CD4-positive, alpha-beta T cell treated with Interleukin-10 for 1 hour (primary cell): ENCODE results near the gene DEPDC5.

Source experiments
- DNase-seq: peaks from one replicate; pipeline ENCODE4 v3.0.0-alpha.2; 2020

Gene DEPDC5

DNA sequence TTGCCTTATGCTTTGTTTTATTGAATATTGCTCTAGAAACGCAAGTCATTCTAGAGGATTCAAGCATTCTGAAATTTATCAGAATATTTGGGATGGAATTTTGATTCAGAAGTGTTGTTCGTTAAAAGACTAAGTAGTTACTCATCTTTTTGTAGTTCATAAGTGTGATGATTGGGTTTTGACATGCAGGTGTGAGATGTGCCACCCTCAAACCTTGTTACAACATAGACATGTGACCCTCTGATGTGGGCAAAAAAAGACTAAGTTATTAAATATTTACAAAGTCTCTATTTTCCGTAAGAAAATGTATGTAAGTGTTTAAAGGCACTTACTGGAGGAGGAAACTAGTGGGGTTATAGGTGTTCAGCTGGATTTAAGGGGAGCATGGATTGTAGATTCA, 199.4 kb downstream of the DEPDC5 start:
- no peak for DNase-seq

DNA sequence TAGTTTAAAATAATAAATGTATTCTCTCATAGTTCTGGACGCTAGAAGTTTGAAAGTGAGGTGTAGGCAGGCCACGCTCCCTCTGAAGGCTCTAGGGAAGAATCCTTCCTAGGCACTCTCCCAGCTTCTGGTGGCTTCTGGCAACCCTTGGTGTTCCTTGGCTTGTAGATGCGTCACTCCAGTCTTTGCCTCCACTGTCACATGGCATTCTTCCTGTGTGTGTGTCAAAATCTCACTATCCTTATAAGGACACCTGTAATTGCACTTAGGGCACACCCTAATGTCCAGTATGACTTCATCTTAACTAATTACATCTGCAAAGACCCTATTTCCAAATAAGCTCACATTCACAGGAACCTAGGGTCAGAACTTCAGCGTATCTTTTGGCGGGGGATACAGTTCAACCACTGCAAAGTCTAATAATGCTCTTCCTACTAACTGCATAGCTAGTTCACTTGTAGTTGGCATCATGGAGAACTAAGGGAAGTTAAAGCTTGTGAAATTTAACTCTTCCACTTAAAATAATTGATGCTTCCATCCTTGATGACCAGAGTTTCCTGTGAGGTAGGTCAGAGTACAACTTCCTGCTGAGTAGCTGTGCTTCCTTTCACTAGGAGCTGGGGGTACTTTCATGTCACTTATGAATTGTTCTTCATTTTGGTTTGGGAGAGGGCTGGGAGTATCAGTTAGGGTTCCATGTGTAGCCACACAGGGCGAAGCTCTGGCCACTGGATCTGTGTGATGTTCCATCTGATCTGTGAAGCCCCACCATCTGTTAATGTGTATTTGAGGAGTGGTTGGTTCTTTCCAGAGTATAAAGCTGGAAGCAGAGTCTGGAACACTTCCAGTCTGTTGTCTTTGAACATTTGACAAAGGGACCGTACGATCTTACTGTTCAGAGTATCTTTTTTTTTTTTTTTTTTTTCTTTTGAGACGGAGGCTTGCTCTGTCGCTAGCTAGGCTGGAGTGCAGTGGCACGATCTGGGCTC, 201.0 kb downstream of the DEPDC5 start:
- no peak for DNase-seq

DNA sequence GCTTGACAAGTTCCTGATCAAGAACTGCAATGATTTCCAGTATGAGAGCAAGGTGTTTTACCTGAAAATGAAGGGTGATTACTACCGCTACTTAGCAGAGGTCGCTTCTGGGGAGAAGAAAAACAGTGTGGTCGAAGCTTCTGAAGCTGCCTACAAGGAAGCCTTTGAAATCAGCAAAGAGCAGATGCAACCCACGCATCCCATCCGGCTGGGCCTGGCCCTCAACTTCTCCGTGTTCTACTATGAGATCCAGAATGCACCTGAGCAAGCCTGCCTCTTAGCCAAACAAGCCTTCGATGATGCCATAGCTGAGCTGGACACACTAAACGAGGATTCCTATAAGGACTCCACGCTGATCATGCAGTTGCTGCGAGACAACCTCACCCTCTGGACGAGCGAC, 202.5 kb downstream of the DEPDC5 start:
- DNase-seq = no peak
